ENCODE measurements around the gene HERC2. TPM values are rescaled to one million over a fixed set of nuclear protein-coding genes. Genes with fewer than 3 reads are reported as not detected.

HERC2 gene
- total and polyA plus RNA-seq, 12 donors = 24.9 to 63.0 (median 52.1) TPM

- Histone ChIP-seq H3K4me1 (replicated peaks in 1 of 2) (peaks cover 30 to 32% of the 10 kb centered on the region in 2 donors), H3K27me3 (peaks cover 18% of the 10 kb centered on the region), H3K9me3 (replicated peaks in 1 of 3) (no peaks in the 10 kb centered on the region), H3K27ac (no peak overlapping the region), H3K36me3 (replicated peaks in 1 of 2) (no peaks in the 10 kb centered on the region), H3K4me3 (peak overlapping the region in 1 of 4 donors; percentile 31)
- no peak for TF ChIP-seq POLR2A (IDR thresholded peaks at IDR 0.05)
- intact Hi-C loops (cut with DNase I) = no loop called here
- WGBS, 4 donors = 13 to 33% (median 20%) methylated on average over 6 to 16 of the region's 16 CpGs
- DNase-seq = peak in 1 of 7 donors; percentile 27
These were observed 222.3 kb downstream of the HERC2 start for GRCh38 chr15:28099555-28100140.

GRCh38 chr15:28098766-28099554 is 223.0 kb downstream of the HERC2 start, which contains the start of gene OCA2:
Gene OCA2 (minus strand): TSS chr15:28099315. CDS start chr15:28081874, 17,441 bp downstream.
- intact Hi-C loops (cut with DNase I) = no loop called here
- no peak for TF ChIP-seq POLR2A (IDR thresholded peaks at IDR 0.05)
- TF ChIP-seq CTCF (IDR thresholded peaks at IDR 0.05) = no peak
- 9 to 38% (median 12%) methylated on average over 6 to 52 of the region's 52 CpGs for WGBS, 4 donors

DNA sequence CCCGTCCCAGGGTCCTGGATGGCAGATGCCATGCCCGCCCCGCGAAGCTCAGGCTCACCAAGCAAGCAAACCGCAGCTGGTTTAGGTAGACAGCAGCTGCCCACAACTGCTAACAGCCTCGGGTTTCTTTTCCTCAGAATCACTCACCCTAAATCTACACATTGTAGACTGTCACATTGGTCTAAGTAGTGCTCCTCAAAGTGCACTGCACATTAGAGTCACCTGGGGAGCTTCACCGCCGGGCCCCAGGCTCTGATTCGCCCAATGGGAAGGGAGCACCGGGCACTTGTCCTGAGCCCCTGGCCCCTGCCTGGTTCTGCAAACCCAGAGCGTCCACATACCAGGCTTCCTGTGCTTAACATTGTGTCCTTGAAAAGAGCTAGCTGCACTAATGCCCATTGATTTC is 223.6 kb downstream of the HERC2 start:
- TF ChIP-seq CTCF (IDR thresholded peaks at IDR 0.05) = no peak
- TF ChIP-seq POLR2A (IDR thresholded peaks at IDR 0.05) = no peak
- no peaks in the 10 kb centered on the region for H3K9me3 ChIP-seq (replicated peaks in 1 of 3)
- peaks cover 34 to 35% of the 10 kb centered on the region in 2 donors for H3K4me1 ChIP-seq (replicated peaks in 1 of 2)
- 64 to 74% (median 72%) methylated on average over 5 to 11 of the region's 11 CpGs for WGBS, 4 donors
- no peak overlapping the region for H3K4me3 ChIP-seq
- peaks cover 27% of the 10 kb centered on the region for H3K27me3 ChIP-seq
- H3K27ac ChIP-seq = no peak overlapping the region
- no peaks in the 10 kb centered on the region for H3K36me3 ChIP-seq (replicated peaks in 1 of 2)
- peak in 2 of 7 donors; percentile 10 to 38 for DNase-seq
- intact Hi-C loops (cut with DNase I) = no loop called here

More at GRCh38 chr15:28098766-28099554, 223.0 kb downstream of the HERC2 start, which contains the start of gene OCA2:
- H3K4me1 ChIP-seq (replicated peaks in 1 of 2) = peaks cover 34 to 35% of the 10 kb centered on the region in 2 donors
- H3K36me3 ChIP-seq (replicated peaks in 1 of 2) = no peaks in the 10 kb centered on the region
- DNase-seq = peak in 5 of 7 donors; percentile 27 to 56 (median 39)
- H3K9me3 ChIP-seq (replicated peaks in 1 of 3) = no peaks in the 10 kb centered on the region
- peak within 1 kb of the TSS in 1 of 4 donors; percentile 31 for H3K4me3 ChIP-seq
- peaks cover 25% of the 10 kb centered on the region for H3K27me3 ChIP-seq
- H3K27ac ChIP-seq = no peak within 1 kb of the TSS

GRCh38 chr15:28097656-28098359 is 224.2 kb downstream of the HERC2 start:
- Histone ChIP-seq H3K36me3 (replicated peaks in 1 of 2) (no peaks in the 10 kb centered on the region), H3K4me1 (replicated peaks in 1 of 2) (peaks cover 34 to 35% of the 10 kb centered on the region in 2 donors), H3K4me3 (no peak overlapping the region), H3K27ac (no peak overlapping the region), H3K27me3 (peaks cover 29% of the 10 kb centered on the region), H3K9me3 (replicated peaks in 1 of 3) (no peaks in the 10 kb centered on the region)
- TF ChIP-seq POLR2A (IDR thresholded peaks at IDR 0.05) = no peak
- no peak for TF ChIP-seq CTCF (IDR thresholded peaks at IDR 0.05)
- WGBS, 4 donors = 86 to 92% (median 90%) methylated on average over 5 of the region's 5 CpGs
- intact Hi-C loops (cut with DNase I) = no loop called here
- peak in 1 of 7 donors; percentile 36 for DNase-seq
